Activated CD4-positive, alpha-beta T cell treated with anti-CD3 and anti-CD28 coated beads for 24 hours (primary cell): ENCODE results near the gene ENTREP3.
"Not testable (repeated sequence)": the region's sequence is repeated elsewhere in the genome, so short reads cannot be mapped to it uniquely, and the experiment has no call there.

Experiments used
- DNase-seq, 2 donors: peaks; one replicate each; pipeline ENCODE4 v3.0.0-alpha.2; 2020; ENCODE audit warnings: low read depth in 2 of 2

ENTREP3 gene

DNA sequence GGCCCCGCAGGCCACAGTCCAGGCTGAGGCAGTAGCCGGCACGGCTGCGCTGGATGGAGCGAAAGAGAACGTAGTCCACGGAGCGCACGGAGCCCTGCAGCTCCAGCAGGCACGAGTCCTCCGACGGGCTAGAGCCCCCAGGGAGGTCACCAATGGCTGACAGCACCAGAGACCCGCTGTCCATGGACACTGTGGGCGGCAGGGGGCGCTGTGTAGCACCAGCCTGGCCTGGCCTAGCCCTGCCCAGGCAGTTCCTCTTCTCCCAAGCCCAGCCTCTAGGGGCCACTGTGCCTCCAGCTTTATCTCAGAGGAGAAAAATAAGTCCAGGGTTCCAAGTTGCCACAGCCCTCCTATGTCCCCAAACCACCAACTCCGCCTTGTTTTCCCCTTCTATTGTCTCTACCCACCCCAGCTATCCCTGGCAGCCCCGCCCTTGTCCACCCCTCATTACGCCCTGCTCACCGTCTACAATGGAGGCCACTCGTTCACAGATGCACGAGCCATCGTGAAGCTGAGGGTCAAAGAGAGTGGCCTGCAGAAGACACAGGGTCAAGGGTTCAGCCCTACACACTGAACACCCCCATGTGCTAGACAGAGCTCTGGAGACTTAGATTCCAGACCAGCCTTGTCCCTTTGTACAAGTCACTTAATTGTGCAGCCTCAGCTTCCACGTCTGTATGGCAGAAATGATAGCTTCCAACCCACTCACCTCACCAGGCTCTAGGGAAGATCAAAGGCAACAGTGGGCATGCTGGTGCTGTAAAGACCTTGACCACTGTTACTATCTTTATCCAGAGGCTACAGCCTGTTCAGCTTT is 4.4 kb downstream of the ENTREP3 start:
- DNase-seq, result peak; percentile 96 to 97

DNA sequence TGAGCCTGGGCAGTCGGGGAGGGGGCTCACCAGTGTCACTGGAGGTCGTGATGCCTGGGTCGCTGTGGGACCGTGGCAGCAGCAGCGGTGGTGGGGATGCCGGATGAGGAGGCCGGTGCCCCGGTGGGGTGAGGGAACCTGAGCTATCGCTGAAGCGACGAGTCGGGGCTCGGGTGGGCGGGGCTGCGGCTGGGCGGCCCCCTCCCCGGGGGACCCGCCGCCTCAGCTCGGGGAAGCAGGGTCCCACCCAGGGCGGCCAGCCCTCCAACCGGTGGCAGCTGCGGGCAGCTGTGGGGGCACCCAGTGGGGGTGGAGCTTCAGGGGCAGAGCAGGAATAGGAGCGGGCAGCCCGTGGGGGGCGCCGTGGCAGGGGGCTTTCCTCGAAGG is 5.0 kb downstream of the ENTREP3 start:
- no peak for DNase-seq

DNA sequence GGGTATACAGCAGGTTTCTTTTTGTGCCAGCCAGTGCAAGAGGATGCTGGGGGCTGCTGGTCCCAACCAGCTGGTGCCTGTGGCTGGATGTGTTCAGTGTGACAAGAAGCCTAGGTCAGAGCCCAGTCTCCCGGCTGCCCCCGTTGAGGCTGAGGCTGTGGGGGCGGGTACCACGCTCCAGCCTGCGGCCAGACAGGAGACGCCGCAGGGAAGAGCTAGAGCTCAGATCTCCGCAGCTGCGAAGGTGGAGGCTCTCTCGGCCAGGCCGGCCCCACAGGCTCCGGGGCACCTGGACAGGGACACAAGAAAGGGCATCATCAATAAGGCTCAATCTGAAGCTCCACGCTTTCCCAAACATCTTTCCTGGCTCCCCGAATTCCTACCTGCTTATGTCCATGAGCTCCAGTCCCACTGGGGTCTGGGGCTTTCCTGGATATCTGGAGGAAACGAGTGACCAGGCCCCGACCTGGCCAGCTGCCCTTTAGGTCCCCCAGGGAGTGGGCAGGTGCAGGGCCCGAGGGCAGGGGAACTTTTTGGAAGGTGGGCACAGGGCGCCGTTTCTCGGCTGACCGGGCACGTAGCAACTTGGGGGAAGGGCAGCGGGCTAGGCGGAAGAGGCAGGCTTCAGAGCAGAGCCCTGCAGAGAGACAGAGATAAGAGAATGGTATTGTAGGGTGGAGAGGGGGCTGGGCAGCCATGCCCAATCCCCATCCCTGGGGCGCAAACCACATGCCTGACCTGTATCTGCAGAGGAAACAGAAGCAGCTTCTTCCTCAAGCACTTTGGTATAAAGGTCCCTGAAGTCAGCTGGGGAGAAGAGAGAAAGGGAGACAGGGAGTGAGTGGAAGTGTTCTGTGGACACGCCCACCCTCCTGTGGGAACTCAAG is 7.4 kb downstream of the ENTREP3 start:
- no peak for DNase-seq

DNA sequence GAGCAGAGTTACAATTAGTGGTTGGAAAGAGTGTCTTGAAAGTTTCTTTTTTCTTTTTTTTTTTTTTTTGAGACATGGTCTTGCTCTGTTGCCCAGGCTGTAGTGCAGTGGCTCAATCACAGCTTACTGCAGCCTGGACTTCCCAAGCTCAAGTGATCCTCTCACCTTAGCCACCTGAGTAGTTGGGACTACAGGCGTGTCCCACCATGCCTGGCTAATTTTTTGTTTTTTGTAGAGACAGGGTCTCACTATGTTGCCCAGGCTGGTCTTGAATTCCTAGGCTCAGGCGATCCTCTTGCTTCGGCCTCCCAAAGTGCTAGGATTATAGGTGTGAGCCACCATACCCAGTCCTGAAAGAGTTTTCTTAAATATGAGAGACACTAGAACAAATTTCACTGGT is 8.5 kb downstream of the ENTREP3 start:
- not testable (repeated sequence) for DNase-seq

DNA sequence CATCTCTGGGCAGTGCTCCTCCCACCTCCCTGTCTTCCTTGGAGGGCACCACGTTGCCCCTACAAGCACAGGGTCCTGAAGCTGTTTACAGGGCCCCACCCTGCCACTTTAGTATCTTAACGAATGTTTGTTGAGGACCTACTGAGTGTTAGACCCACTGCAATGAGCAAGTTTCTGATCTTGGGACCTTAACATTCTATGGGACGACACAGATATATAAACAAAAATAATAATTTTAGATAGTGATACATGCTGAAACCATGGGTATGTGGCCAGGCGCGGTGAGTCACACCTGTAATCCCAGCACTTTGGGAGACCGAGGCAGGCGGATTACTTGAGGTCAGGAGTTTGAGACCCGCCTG is 10.1 kb downstream of the ENTREP3 start:
- no peak for DNase-seq

DNA sequence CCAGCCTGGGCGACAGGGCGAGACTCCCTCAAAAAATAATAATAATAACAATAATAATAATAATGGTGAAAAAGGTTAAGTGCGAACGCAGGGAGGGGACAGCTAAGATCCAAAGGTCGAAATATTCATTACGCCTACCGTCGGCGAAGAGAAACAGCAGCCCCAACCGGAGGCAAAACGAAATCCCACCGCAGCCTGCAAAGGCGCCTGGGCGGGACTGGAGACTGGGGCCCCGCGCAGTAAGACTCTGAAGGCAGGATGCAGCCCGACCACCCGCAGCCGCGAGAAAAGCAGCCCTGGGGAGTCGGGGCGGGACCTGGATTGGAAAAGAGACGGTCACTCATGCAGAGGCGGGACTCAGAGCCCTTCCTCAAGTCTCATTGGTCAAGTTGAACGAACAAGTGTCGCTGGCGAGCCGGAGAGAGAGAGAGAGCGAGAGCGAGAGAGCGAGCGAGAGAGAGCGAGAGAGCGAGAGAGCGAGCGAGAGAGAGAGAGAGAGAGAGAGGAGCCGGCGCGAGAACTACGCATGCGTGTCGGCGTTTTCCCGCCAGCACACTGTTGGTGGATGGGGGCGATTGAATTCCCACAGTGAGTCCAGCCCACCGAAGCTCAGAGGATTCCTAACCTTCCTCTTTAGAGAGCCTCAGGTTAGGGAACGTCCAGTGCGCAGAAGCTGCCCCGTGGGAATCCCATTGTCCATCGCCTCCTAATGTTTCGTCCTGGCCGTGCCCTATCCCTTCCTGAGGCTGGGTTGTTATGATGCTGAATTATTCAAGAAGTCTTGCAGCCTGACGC is 10.7 kb downstream of the ENTREP3 start:
- DNase-seq, result peak; percentile 82 to 92

DNA sequence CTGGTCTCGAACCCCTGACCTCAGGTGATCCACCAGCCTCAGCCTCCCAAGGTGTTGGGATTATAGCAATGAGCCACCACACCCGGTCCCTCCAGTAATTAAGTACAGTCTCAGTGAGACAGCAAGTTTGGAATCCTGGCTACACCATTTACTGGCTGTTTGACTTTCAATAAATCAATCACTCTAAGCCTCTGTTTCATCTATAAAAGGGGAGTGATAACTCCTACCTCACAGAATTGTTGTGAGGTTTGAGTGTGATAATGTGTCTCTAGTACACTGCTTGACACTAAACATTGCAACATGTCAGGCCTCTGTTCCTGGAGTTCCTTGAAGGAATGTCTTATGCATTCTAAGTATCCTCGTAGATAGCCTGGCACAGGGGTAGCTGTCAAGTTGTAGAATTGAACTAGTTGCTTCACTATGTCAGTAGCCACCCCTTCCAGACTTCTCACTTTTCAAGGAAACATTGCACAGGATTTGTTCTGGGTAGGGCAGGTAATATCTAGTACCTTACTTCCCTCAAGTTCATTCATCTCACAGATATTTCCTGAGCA is 12.4 kb downstream of the ENTREP3 start:
- DNase-seq, result no peak

DNA sequence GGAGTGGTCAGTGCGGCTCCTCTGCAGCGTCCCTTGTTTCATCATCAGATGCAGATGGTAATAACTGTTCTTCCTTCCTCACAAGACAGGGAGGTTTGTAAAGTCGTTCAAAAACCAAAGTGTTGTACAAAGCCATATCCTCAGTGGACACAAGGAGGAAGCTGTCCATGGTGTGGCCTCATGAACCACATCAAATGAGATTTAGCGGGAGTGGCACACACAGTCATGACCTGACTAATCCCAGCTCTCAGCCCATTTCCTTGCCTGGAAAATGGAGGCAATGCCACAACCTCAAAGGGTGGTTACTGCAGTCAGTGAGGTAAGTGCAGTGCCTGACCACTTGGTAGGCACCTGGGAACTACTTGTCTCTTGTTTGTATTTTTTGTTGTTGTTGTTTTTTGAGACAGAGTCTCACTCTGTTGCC is 13.4 kb downstream of the ENTREP3 start:
- DNase-seq, result no peak

DNA sequence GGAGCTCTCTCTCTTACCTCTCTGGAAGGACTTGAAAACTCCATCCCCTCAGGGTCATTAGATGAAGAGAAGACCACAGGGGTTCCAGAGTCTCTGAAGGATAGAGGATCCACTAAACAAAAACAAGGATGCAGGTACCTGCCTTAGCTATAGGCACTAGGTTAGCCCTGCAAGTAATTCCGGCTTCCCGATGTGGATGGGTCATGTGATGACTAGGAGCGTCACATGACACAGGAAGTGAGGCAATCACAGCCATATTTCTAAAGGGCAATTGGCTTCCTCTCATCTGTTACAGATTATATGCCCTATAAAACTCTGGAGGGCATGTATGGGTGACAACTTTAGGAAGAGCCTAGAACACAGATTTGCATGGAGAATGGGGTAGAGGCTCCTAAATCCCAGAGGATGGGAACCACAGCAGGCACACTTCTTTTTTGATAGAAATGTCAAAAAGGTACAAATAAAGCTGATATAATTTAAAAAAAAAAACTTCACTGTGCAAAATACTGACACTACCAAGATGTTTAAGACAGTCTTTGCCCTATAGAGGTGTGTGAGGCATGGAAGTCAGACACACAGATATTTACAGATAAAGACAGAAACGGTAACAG is 14.1 kb downstream of the ENTREP3 start:
- DNase-seq, result peak; percentile 32 to 52

DNA sequence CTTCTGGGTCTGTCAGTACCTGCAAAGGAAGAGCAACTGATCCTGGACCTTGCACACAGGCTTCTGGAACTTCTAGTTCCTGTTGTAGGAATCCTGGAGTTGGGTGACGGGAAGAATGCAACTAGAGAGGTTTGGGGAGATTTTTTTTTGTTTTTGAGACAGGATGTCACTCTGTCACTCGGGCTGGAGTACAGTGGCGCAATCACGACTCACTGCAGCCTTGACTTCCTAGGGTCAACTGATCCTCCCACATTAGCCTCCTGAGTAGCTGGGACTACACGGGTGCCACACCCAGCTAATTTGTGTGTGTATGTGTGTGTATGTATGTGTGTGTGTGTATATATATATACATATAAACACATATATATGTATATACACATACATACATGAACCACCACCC is 18.8 kb downstream of the ENTREP3 start:
- DNase-seq, result no peak

DNA sequence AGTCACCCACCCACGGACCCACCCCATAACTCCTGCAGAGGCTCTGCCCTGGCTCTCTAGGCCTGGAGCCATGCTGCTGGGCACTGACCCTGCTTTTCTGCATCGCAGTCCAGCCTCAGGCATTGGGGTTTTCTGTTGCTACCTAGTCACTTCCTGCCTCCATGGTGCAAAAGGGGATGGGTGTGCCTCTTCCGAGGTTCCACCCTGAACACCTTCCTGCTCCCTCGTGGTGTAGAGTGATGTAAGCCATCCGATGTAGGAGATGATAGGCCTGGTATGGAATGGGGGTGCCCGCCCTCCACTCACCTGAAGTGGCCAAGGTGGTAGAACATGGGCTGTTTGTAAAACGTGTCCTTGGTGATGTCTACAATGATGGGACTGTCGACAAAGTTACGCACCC is 19.9 kb downstream of the ENTREP3 start:
- DNase-seq, result not testable (repeated sequence)

DNA sequence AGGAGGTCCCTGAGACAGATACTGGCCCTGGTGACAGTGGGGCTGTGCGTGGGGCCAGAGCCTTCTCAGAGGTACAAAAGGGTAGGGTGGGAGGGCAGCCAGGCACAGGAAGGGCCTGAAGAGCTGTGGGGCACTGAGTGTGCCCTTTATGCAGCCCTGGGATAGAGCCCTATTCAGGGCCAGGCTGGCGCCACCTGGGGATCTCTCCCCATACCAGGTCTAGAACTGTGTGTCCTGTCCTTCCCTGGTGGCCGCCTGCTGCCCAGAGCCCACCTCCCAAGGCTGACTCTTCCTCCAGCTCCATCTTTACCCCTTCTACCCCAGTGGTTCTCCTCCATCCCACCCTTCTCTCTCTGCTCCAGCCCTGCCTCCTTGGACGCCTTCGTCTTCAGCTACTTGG is 21.8 kb downstream of the ENTREP3 start:
- not testable (repeated sequence) for DNase-seq

DNA sequence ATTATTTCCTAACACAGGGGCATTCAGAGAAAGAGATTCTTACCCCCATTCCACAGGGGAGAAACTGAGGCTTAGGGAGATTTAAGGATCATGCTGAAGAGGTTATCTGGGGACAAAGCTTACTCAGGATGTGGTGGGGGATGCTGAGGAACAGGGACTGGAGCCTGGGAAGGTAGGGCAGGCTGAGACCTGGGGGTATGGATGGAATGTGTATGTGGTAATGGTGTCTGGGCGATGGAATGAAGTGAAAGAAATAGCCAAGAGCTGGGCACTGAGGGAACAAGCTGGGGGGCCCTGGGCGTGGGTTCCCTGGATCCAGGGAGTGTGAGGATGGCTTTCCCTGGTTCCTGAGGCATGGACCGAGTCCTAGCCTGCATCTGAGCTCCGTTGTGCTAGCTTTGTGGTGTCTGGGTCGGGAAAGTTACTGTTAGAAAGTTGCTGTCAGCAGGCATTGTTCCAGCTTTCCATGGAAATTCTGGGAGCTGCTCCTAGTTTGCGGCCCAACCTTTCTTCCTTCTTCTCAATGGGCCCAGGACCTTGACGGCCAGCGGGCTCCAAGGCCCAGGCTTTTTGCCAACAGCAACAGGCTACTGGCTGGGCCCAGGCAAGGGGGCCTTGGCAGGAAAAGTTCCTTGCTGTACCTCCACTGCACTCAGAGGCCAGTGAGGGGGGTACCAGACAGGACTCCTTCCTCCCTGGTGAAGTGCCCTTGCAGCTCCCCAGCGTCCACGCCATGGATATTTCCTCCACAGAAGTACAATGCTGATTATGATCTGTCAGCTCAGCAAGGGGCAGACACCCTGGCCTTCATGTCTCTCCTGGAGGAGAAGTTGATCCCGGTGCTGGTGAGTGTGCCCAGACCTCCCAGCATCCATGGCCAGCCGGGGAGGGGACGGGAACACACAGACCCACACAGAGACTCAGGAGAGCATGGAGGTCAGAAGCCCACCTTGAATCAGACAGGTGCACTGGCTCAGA is 23.0 kb downstream of the ENTREP3 start:
- DNase-seq, result not testable (repeated sequence)

DNA sequence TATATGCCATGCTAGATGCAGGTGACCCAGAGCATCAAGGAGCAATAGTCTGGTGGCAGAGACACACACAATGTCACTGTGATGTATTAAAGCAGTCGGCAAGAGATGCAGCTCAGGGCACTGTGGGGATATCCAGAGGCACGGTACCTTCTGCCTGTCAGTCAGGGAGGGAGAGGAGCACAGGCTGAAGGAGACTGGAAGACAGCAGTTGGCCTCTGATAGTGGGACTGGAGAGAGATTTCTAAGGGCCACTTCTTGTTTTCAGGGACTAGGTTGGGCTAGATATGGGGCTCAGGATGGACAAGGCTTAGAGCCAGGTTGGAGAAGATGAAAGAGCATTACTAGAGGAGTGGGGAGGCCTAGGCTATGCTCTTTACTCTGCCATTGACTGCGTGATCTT is 24.0 kb downstream of the ENTREP3 start:
- not testable (repeated sequence) for DNase-seq

DNA sequence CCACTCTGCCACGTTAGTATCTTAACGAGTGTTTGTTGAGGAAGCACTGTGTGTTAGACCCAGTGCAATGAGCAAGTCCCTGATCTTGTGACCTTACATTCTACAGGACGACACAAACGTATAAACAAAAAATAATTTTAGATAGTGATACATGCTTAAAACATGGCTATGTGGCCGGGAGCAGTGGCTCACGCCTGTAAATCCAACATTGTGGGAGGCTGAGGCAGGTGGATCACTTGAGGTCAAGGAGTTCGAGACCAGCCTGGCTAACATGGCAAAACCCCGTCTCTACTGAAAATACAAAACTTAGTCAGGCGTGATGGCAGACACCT is 27.2 kb downstream of the ENTREP3 start:
- no peak for DNase-seq

DNA sequence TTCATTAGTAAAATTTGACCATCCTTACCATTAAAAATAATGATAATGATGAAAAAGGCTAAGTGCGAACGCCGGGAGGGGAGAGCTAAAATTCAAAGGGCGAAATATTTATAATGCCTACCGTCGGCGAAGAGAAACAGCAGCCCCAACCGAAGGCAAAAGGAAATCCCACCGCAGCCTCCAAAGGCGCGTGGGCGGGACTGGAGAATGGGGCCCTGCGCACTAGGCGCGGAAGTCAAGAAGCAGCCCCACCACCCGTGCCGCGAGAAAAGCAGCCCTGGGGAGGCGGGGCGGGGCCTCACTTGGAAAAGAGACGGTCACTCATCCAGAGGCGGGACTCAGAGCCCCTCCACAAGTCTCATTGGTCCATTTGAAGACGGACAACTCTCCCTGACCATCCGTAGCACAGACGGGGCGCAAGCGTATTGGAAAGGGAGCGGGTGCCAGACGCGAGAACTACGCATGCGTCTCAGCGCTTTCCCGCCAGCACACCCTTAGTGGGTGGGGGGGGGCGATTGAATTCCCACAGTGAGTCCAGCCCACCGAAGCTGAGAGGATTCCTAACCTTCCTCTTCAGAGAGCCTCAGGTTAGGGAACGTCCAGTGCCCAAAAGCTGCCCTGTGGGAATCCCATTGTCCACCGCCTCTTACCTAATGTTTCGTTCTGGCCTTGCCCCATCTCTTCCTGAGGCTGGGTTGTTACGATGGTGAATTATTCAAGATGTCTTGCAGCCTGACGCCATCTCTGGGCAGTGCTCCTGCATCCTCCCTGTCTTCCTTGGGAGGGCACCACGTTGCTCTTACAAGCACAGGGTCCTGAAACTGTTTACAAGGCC is 27.8 kb downstream of the ENTREP3 start:
- DNase-seq, result peak; percentile 99 to 100

DNA sequence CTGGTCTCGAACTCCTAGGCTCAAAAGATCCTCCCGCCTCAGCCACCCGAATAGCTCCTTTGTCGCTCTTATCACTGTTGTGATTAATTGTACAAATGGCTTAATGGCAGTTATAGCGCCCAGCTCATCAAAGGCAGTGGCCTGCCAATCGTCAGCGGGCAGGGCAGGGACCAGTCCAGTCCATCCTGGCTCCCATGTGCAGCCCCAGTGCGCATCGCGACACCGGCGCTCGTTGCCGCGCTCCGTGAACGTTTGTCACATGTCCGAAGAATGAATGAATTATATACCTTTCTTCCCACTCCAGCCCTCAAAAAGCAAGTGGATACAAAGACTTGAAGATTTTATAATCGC is 28.4 kb downstream of the ENTREP3 start:
- DNase-seq, result peak in 1 of 2 donors; percentile 28

DNA sequence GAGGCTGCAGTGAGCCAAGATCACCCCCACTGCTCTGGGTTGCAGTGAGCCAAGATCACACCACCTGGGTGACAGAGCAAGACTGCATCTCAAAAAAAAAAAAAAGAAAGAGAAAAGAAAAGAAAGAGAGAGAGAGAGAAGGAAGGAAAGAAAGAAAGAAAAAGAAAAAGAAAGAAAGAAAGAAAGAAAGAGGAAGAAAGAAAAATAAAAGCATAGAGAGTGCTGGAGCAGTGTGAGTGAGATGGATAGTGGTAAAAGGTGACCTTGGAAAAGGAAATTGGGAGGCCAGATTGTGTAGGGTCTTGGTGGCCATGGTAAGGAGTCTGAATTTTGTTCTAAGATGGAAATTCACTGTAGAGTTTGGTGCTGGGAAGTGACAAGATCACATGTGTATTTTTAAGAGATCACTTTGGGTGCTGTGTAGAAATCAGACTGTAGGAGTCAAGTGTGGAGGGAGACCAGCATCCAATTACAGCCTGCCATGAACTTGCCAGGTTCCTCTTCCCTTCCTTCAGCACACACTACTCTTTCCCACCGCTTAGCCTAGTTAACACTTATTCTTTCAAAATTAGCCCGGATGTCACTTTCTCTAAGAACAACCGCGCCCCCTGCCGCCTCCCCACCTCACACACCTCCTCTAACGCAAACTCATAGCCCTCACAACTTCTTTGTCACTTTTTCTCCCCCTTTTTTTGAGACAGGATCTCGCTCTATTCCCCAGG is 28.9 kb downstream of the ENTREP3 start:
- peak; percentile 69 to 92 for DNase-seq

DNA sequence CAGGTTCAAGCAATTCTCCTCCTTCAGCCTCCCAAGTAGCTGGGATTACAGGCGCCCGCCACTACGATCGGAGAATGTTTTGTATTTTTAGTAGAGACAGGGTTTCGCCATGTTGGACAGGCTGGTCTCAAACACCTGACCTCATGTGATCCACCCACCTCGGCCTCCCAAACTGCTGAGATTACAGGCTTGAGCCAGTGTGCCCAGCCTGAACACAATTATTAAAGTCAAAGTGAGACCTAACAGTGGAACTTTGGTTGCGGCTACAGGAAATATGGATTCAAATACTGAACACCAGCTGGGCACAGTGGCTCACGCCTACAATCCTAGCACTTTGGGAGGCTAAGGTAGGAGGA is 29.9 kb downstream of the ENTREP3 start:
- DNase-seq, result not testable (repeated sequence)
